SH-SY5Y (cell line): ENCODE data around the gene ZNF598.

Experiments used
- GATA2 ChIP-seq: IDR thresholded peaks from 2 replicates; pipeline ENCODE4 v1.6.1; 2011; ENCODE audit warnings: mild to moderate bottlenecking, low read depth, low read length
- GATA3 ChIP-seq: IDR thresholded peaks from 2 replicates; pipeline ENCODE4 v1.6.1; 2011; ENCODE audit warnings: low read depth, mild to moderate bottlenecking, low read length, moderate library complexity

GRCh38 chr16:1949507-1949906 lies 60.1 kb downstream of the ZNF598 start:
- no peak for TF ChIP-seq GATA2
- TF ChIP-seq GATA3 = no peak
